Activated T-helper 2 cell treated with anti-CD3 and anti-CD28 coated beads, Interferon-gamma antibody, Interleukin-2, Interleukin-4, amounts not matched to agents 10 μg/mL and 5 μg/mL and 100 μg/mL, durations not matched to agents 14 hours and 24 hours and 36 hours (primary cell): ENCODE data around the gene TOP2A. TPM values are rescaled to one million over a fixed set of nuclear protein-coding genes. Genes with fewer than 3 reads are reported as not detected.
A peak's percentile ranks its signal among the peaks of the same experiment; 100 is the strongest.
"Not testable (repeated sequence)": the region's sequence is repeated elsewhere in the genome, so short reads cannot be mapped to it uniquely, and the experiment has no call there.

Experiments used
- DNase-seq: peaks from one replicate; pipeline ENCODE4 v3.0.0; 2021; ENCODE audit warnings: low spot score
- H3K27ac Mint-ChIP-seq: one replicate; pipeline ENCODE4 v1.8.0; 2021; ENCODE audit warnings: mixed read lengths
- H3K27me3 Mint-ChIP-seq: one replicate; pipeline ENCODE4 v1.8.0; 2021; ENCODE audit warnings: low read depth, mixed read lengths
- H3K36me3 Mint-ChIP-seq: one replicate; pipeline ENCODE4 v1.8.0; 2021; ENCODE audit warnings: low read depth, mixed read lengths
- H3K4me1 Mint-ChIP-seq: one replicate; pipeline ENCODE4 v1.8.0; 2021; ENCODE audit warnings: low read depth, mixed read lengths
- H3K4me3 Mint-ChIP-seq: one replicate; pipeline ENCODE4 v1.8.0; 2021; ENCODE audit warnings: low read depth, mild to moderate bottlenecking, moderate library complexity, mixed read lengths
- H3K9me3 Mint-ChIP-seq: one replicate; pipeline ENCODE4 v1.8.0; 2021; ENCODE audit warnings: mixed read lengths
- intact Hi-C: fragments of 100-400 bp; cut with micrococcal nuclease; formaldehyde crosslinking; loops from one replicate; pipeline ENCODE4 v1.15.1; 2023
- total RNA-seq: library from RNA; stranded (reverse); gene quantifications from 2 replicates; pipeline ENCODE4 v1.2.3, GENCODE V29; 2022

Gene TOP2A
- total RNA-seq, 1 donor from 2014 or later: 193 TPM

DNA sequence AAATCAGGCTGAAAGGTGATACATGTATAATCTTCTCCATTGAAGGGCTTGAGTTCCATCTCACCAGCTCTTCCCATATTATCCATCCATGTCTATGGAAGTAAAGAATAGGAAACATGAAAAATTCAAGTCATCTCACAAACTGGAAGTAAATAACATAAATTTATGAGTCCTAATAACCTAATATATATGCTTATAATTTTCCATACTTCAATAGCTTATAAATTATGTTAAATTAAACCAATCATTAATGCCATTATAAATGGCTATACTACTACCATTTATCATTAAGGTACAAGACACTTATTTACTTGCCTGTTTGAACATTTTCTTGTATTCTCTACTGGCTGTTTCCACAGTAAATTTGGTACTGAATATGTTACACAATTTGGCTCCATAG, 4.8 kb downstream of the TOP2A start:
- H3K27me3 Mint-ChIP-seq: no peaks in the 10 kb centered on the region
- H3K4me1 Mint-ChIP-seq: peaks cover 28% of the 10 kb centered on the region
- no peak for DNase-seq
- intact Hi-C loops: no loop called here
- no peaks in the 10 kb centered on the region for H3K9me3 Mint-ChIP-seq
- H3K36me3 Mint-ChIP-seq: peaks cover 69% of the 10 kb centered on the region
- no peak overlapping the region for H3K4me3 Mint-ChIP-seq
- H3K27ac Mint-ChIP-seq: no peak overlapping the region

DNA sequence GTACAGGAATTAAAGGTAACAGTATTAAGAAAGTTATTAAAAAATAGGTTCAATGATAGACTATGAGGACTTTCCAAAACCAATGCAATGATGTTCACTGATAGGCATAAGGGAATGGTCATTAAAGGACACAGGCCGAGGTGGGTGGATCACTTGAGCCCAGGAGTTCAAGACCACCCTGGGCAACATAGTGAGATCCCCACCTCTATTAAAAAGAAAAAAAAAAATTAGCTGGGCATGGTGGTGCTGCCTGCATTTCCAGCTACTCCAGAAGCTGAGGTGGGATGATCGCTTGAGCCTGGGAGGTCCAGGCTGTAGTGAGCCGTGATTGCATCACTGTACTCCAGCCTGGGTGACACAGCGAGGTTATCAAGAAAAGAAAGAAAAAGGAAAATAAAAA, 5.9 kb downstream of the TOP2A start:
- Mint-ChIP-seq H3K27me3 (no peaks in the 10 kb centered on the region), H3K9me3 (no peaks in the 10 kb centered on the region), H3K4me1 (peaks cover 27% of the 10 kb centered on the region), H3K36me3 (peaks cover 75% of the 10 kb centered on the region), H3K4me3 (no peak overlapping the region), H3K27ac (no peak overlapping the region)
- intact Hi-C loops: no loop called here
- no peak for DNase-seq

DNA sequence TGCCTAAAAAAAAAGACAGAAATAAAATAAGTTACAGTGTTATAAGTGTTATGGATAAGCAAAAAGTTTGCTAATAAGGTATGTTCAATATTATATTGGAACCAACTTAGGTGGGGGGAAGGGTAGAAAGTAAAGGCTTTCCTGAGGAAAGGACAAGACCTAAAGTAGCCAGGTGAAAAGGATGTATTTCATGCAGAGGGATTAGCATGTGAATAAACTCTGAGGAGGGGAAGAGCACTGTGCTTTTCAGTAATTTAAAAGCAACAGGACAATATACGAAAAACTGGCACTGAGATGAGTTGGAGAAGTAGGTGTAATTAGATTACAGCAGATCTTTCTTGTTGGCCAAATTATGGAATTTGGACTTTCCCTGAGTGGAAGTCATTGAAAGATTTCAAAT, 7.6 kb downstream of the TOP2A start:
- H3K9me3 Mint-ChIP-seq: no peaks in the 10 kb centered on the region
- intact Hi-C loops: no loop called here
- peaks cover 14% of the 10 kb centered on the region for H3K4me1 Mint-ChIP-seq
- peaks cover 74% of the 10 kb centered on the region for H3K36me3 Mint-ChIP-seq
- H3K4me3 Mint-ChIP-seq: no peak overlapping the region
- H3K27ac Mint-ChIP-seq: peak overlapping the region; percentile 54
- H3K27me3 Mint-ChIP-seq: no peaks in the 10 kb centered on the region
- DNase-seq: no peak

DNA sequence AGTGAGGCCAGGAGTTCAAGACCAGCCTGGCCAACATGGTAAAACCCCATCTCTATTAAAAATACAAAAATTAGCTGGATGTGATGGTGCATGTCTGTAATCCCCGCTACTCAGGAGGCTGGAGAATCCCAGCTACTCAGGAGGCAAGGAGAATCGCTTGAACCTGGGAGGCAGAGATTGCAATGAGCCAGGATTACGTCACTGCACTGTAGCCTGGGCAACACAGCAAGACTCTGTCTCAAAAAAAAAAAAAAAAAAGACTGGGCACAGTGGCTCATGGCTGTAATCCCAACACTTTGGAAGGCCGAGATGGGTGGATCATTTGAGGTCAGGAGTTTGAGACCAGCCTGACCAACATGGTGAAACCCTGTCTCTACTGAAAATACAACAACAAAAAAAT, 8.2 kb downstream of the TOP2A start:
- Mint-ChIP-seq H3K36me3 (peaks cover 70% of the 10 kb centered on the region), H3K4me1 (peaks cover 14% of the 10 kb centered on the region)
- DNase-seq, H3K27me3 Mint-ChIP-seq, H3K9me3 Mint-ChIP-seq, H3K27ac Mint-ChIP-seq, intact Hi-C loops, H3K4me3 Mint-ChIP-seq: not testable (repeated sequence)

DNA sequence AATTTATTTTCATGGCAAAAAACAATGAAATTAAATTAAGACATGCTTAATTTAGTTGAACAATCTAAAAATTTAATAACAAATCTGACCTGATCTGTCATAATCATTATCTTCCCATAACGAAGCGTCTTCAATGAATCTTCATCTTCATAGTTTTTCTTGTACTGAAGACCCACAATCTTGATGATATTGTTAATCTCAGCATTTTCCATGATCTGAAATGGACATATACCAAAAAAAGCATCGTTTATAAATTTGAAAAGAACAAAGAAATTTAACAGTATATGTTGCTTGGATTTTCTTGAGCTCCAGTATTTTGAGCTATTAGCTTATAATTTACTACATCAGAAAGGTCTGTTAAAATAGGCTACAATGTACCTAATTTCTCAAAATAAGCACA, 10.2 kb downstream of the TOP2A start:
- no peak overlapping the region for H3K27ac Mint-ChIP-seq
- no peaks in the 10 kb centered on the region for H3K27me3 Mint-ChIP-seq
- peaks cover 20% of the 10 kb centered on the region for H3K4me1 Mint-ChIP-seq
- DNase-seq: no peak
- H3K36me3 Mint-ChIP-seq: peaks cover 71% of the 10 kb centered on the region
- no peak overlapping the region for H3K4me3 Mint-ChIP-seq
- intact Hi-C loops: no loop called here
- H3K9me3 Mint-ChIP-seq: no peaks in the 10 kb centered on the region

DNA sequence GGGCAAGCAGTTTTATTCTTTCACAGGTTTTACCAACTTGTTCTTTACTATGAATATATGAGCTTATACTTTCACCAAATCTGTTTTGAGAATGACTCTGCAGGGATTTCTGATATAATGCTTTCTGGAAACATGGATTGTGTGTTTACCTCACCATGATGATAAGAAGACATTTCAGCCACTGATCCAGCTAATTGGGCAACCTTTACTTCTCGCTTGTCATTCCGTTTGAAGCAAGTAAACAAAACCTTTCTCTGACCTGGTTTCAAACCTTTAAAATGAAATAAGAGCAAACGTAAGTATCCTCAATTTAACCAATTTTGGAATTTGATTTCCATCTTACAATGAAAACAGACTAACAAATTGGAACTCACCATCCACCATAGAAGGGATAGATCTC, 13.7 kb downstream of the TOP2A start:
- Mint-ChIP-seq H3K4me1 (peaks cover 26% of the 10 kb centered on the region), H3K9me3 (no peaks in the 10 kb centered on the region), H3K4me3 (no peak overlapping the region), H3K36me3 (peaks cover 77% of the 10 kb centered on the region), H3K27me3 (no peaks in the 10 kb centered on the region), H3K27ac (peak overlapping the region; percentile 39)
- intact Hi-C loops: loop anchor here (5.0 kb wide), 2 partner anchors 38 to 42 kb away; partner anchors contain the start of genes GJD3 and IGFBP4
- DNase-seq: no peak

DNA sequence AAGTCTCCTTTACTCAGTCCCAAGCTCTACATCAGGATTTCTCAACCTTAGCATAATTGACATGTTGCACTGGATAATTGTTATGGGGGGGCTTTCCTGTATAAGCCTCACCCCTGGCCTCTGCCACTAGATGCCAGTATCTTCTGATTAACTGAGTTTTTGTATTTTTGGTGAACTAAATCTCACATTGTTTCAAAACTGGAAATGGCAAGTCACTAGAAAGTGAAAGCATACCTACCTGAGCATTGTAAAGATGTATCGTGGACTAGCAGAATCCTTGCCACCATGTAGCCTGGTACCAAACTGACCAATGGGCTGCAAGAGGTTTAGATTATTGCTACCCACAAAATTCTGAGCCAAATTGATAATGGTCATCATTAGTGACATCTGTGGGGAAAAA, 15.0 kb downstream of the TOP2A start:
- DNase-seq: no peak
- no peak overlapping the region for H3K4me3 Mint-ChIP-seq
- no peaks in the 10 kb centered on the region for H3K27me3 Mint-ChIP-seq
- intact Hi-C loops: loop anchor here (5.0 kb wide), 2 partner anchors 40 kb away; partner anchors contain the start of genes GJD3 and IGFBP4
- peaks cover 26% of the 10 kb centered on the region for H3K4me1 Mint-ChIP-seq
- H3K36me3 Mint-ChIP-seq: peaks cover 84% of the 10 kb centered on the region
- H3K9me3 Mint-ChIP-seq: no peaks in the 10 kb centered on the region
- H3K27ac Mint-ChIP-seq: peak overlapping the region; percentile 50

DNA sequence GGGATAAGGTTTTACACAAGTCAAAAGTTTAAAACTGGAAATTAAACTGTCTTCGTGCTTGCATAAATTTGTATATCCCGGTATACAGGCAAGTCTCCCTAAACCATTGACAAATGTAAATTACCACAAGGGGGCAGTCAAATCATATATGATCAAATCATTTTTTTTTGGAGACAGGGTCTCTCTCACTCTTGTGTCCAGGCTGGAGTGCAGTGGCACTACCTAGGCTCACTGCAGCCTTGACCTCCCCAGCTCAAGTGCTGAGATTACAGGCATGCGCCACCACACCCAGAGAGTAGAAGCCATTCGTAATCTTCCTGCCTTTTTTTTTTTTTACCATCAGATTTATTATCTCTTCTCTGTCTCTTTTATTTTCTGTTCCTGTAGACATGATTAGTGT, 18.5 kb downstream of the TOP2A start:
- no peak for DNase-seq
- peaks cover 75% of the 10 kb centered on the region for H3K36me3 Mint-ChIP-seq
- peak overlapping the region; percentile 60 for H3K27ac Mint-ChIP-seq
- H3K4me3 Mint-ChIP-seq: no peak overlapping the region
- peaks cover 26% of the 10 kb centered on the region for H3K4me1 Mint-ChIP-seq
- no peaks in the 10 kb centered on the region for H3K9me3 Mint-ChIP-seq
- intact Hi-C loops: loop anchor here (1.0 to 2.0 kb wide), 2 partner anchors 78 to 134 kb away; no protein-coding TSS in a partner anchor
- H3K27me3 Mint-ChIP-seq: no peaks in the 10 kb centered on the region

DNA sequence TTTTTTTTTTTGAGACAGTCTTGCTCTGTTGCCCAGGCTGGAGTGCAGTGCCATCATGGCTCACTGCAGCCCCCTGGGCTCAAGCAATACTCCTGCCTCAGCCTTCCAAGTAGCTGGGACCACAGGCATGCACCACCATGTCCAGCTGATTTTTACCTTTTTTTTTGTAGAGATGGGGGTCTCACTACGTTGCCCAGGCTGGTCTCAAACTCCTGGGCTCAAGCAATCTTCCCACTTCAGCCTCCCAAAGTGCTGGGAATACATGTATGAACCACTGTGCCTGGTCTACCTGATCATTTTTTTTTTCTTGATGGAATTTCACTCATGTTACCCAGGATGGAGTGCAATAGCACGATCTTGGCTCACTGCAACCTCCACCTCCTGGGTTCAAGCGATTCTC, 31.1 kb downstream of the TOP2A start:
- H3K27ac Mint-ChIP-seq, H3K27me3 Mint-ChIP-seq, H3K4me3 Mint-ChIP-seq, DNase-seq, intact Hi-C loops, H3K9me3 Mint-ChIP-seq, H3K4me1 Mint-ChIP-seq: not testable (repeated sequence)
- H3K36me3 Mint-ChIP-seq: peaks cover 49% of the 10 kb centered on the region

DNA sequence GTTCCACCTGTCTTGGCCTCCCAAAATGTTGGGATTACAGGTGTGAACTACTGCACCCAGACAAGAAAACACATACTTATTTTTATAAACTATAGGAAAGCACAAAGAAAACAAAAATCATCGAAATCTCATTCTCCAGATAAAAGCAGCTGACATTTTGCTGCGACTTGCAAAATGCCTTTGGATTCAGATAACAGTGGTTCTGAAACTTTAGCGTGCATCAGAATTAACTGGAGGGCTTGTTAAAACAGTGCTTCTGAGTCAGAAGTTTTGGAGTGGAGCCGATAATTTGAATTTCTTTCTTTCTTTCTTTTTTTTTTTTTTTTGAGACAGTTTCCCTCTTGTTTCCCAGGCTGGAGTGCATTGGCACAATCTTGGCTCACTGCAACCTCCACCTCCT, 35.4 kb downstream of the TOP2A start:
- intact Hi-C loops: no loop called here
- no peaks in the 10 kb centered on the region for H3K9me3 Mint-ChIP-seq
- no peak overlapping the region for H3K27ac Mint-ChIP-seq
- no peak for DNase-seq
- peaks cover 13% of the 10 kb centered on the region for H3K36me3 Mint-ChIP-seq
- no peaks in the 10 kb centered on the region for H3K27me3 Mint-ChIP-seq
- no peak overlapping the region for H3K4me3 Mint-ChIP-seq
- no peaks in the 10 kb centered on the region for H3K4me1 Mint-ChIP-seq

DNA sequence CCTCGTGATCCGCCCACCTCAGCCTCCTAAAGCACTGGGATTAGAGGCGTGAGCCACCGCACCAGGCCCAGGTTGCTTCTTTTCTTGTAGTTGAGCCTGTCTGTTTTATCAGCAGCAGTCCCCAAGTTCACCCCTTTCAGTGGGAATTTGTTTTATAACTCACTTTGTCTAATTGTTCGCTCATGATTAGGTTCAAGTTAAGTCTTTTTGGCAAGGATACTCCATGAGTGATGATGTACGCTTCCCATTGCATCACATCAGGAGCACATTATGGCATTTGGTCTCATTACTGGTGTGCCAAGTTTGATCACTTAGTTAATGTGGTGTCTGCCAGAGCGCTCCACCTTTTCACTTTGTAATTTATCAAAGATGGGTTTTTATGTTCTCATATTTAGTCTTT, 38.7 kb downstream of the TOP2A start:
- DNase-seq: no peak
- Mint-ChIP-seq H3K27ac (no peak overlapping the region), H3K4me1 (peaks cover 7% of the 10 kb centered on the region), H3K9me3 (no peaks in the 10 kb centered on the region), H3K4me3 (no peak overlapping the region), H3K27me3 (peaks cover 2% of the 10 kb centered on the region), H3K36me3 (peaks cover 2% of the 10 kb centered on the region)
- intact Hi-C loops: no loop called here

DNA sequence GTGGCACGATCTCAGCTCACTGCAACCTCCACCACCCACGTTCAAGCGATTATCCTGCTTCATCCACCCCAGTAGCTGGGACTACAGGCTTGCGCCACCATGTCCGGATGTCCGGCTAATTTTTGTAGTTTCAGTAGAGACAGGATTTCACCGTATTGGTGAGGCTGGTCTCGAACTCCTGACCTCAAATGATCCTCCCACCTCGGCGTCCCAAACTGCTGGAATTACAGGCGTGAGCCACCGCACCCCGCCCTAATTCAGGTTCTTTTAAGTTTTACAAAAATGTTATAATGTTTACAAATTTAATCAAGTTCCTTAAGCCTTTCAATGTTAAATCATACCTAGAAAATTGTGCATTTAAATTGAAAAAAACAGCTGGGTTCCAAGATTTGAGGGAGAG, 39.9 kb downstream of the TOP2A start:
- Mint-ChIP-seq H3K36me3 (no peaks in the 10 kb centered on the region), H3K27me3 (peaks cover 2% of the 10 kb centered on the region), H3K4me3 (no peak overlapping the region), H3K9me3 (no peaks in the 10 kb centered on the region), H3K27ac (no peak overlapping the region), H3K4me1 (peaks cover 18% of the 10 kb centered on the region)
- DNase-seq: no peak
- intact Hi-C loops: no loop called here

DNA sequence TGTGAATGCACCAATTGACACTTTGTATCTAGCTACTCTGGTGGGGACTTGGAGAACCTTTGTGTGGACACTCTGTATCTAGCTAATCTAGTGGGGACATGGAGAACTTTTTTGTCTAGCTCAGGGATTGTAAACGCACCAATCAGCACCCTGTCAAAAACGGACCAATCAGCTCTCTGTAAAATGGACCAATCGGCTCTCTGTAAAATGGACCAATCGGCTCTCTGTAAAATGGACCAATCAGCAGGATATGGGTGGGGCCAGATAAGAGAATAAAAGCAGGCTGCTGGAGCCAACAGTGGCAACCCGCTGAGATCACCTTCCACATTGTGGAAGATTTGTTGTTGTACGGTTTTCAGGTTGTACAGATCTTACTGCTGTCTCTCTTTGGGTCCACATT, 41.2 kb downstream of the TOP2A start:
- peaks cover 26% of the 10 kb centered on the region for H3K4me1 Mint-ChIP-seq
- H3K36me3 Mint-ChIP-seq, H3K27ac Mint-ChIP-seq, H3K4me3 Mint-ChIP-seq, H3K9me3 Mint-ChIP-seq, H3K27me3 Mint-ChIP-seq, intact Hi-C loops, DNase-seq: not testable (repeated sequence)

DNA sequence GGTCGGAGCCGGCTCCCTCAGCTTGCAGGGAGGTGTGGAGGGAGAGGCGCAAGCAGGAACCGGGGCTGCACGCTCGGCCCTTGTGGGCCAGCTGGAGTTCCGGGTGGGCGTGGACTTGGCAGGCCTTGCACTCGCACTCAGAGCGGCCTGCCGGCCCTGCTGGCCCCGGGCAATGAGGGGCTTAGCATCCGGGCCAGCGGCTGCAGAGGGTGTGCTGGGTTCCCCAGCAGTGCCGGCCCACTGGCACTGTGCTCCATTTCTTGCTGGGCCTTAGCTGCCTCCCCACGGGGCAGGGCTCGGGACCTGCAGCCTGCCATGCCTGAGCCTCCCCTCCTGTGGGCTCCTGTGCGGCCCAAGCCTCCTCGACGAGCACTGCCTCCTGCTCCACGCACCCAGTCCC, 41.9 kb downstream of the TOP2A start:
- H3K4me3 Mint-ChIP-seq, H3K27ac Mint-ChIP-seq, intact Hi-C loops, H3K9me3 Mint-ChIP-seq, H3K27me3 Mint-ChIP-seq, H3K36me3 Mint-ChIP-seq, DNase-seq: not testable (repeated sequence)
- peaks cover 29% of the 10 kb centered on the region for H3K4me1 Mint-ChIP-seq
